Measurements from ENCODE around the gene MPZL2.

The MPZL2 gene

GRCh38 chr11:118233377-118233776 lies 30.7 kb downstream of the MPZL2 start:
- Histone ChIP-seq H4K20me1 (ENCODE audit: insufficient read depth, low read length, poor library complexity, severe bottlenecking) (no peaks in the 10 kb centered on the region), H3K4me2 (ENCODE audit: low read depth, low read length, poor library complexity, severe bottlenecking) (no peak overlapping the region), H3K36me3 (ENCODE audit: insufficient read depth, low read length) (no peaks in the 10 kb centered on the region), H3K79me2 (ENCODE audit: insufficient read depth, low read length) (no peaks in the 10 kb centered on the region), H3K9ac (ENCODE audit: low read depth, low read length, poor library complexity, severe bottlenecking) (no peak overlapping the region), H3K9me3 (ENCODE audit: insufficient read depth, low read depth, low read length) (no peaks in the 10 kb centered on the region), H3K9me2 (replicated peaks; ENCODE audit: low read depth, low read length) (no peaks in the 10 kb centered on the region), H3F3A (ENCODE audit: low read depth) (no peaks in the 10 kb centered on the region), H2AFZ (ENCODE audit: low read length) (no peak overlapping the region), H3K27me3 (ENCODE audit: insufficient read depth, low read length, poor library complexity, severe bottlenecking) (no peaks in the 10 kb centered on the region), H3K4me3 (ENCODE audit: low read length, poor library complexity, severe bottlenecking) (no peak overlapping the region), H3K4me1 (ENCODE audit: insufficient read depth, low read length, poor library complexity, severe bottlenecking) (peaks cover 1% of the 10 kb centered on the region)
- TF ChIP-seq CTCF (conservative IDR thresholded peaks at IDR 0.05; ENCODE audit: low read length): no peak
- TF ChIP-seq EZH2phosphoT487 (IDR thresholded peaks at IDR 0.05; ENCODE audit: borderline replicate concordance): no peak

GRCh38 chr11:118232659-118233058 lies 31.4 kb downstream of the MPZL2 start:
- Histone ChIP-seq H3K9me3 (ENCODE audit: insufficient read depth, low read depth, low read length) (no peaks in the 10 kb centered on the region), H3K4me3 (ENCODE audit: low read length, poor library complexity, severe bottlenecking) (no peak overlapping the region), H4K20me1 (ENCODE audit: insufficient read depth, low read length, poor library complexity, severe bottlenecking) (no peaks in the 10 kb centered on the region), H3K9me2 (replicated peaks; ENCODE audit: low read depth, low read length) (no peaks in the 10 kb centered on the region), H3K27me3 (ENCODE audit: insufficient read depth, low read length, poor library complexity, severe bottlenecking) (no peaks in the 10 kb centered on the region), H3K36me3 (ENCODE audit: insufficient read depth, low read length) (no peaks in the 10 kb centered on the region), H3K4me1 (ENCODE audit: insufficient read depth, low read length, poor library complexity, severe bottlenecking) (peaks cover 4% of the 10 kb centered on the region), H3K4me2 (ENCODE audit: low read depth, low read length, poor library complexity, severe bottlenecking) (no peak overlapping the region), H3F3A (ENCODE audit: low read depth) (no peaks in the 10 kb centered on the region), H3K9ac (ENCODE audit: low read depth, low read length, poor library complexity, severe bottlenecking) (no peak overlapping the region), H3K79me2 (ENCODE audit: insufficient read depth, low read length) (no peaks in the 10 kb centered on the region), H2AFZ (ENCODE audit: low read length) (no peak overlapping the region)
- no peak for TF ChIP-seq CTCF (conservative IDR thresholded peaks at IDR 0.05; ENCODE audit: low read length)
- TF ChIP-seq EZH2phosphoT487 (IDR thresholded peaks at IDR 0.05; ENCODE audit: borderline replicate concordance): no peak

- TF ChIP-seq CTCF (conservative IDR thresholded peaks at IDR 0.05; ENCODE audit: low read length): no peak
- no peak for TF ChIP-seq EZH2phosphoT487 (IDR thresholded peaks at IDR 0.05; ENCODE audit: borderline replicate concordance)
- Histone ChIP-seq H3K27me3 (ENCODE audit: insufficient read depth, low read length, poor library complexity, severe bottlenecking) (no peaks in the 10 kb centered on the region), H3K4me2 (ENCODE audit: low read depth, low read length, poor library complexity, severe bottlenecking) (no peak overlapping the region), H3F3A (ENCODE audit: low read depth) (no peaks in the 10 kb centered on the region), H3K4me1 (ENCODE audit: insufficient read depth, low read length, poor library complexity, severe bottlenecking) (peaks cover 4% of the 10 kb centered on the region), H3K9me3 (ENCODE audit: insufficient read depth, low read depth, low read length) (no peaks in the 10 kb centered on the region), H2AFZ (ENCODE audit: low read length) (no peak overlapping the region), H3K79me2 (ENCODE audit: insufficient read depth, low read length) (no peaks in the 10 kb centered on the region), H3K9me2 (replicated peaks; ENCODE audit: low read depth, low read length) (no peaks in the 10 kb centered on the region), H3K36me3 (ENCODE audit: insufficient read depth, low read length) (no peaks in the 10 kb centered on the region), H3K9ac (ENCODE audit: low read depth, low read length, poor library complexity, severe bottlenecking) (no peak overlapping the region), H3K4me3 (ENCODE audit: low read length, poor library complexity, severe bottlenecking) (no peak overlapping the region), H4K20me1 (ENCODE audit: insufficient read depth, low read length, poor library complexity, severe bottlenecking) (no peaks in the 10 kb centered on the region)
Observed at GRCh38 chr11:118231461-118231860, 32.6 kb downstream of the MPZL2 start.

All from Loucy (cell line).